IMR-90 (cell line): ENCODE data around the gene LGI4. TPM values are rescaled to one million over a fixed set of nuclear protein-coding genes. Genes with fewer than 3 reads are reported as not detected.

Experiments
- ATAC-seq: fragments of 200-7000 bp; cut with Tn5 transposase; 2 replicates; pipeline ENCODE4 v1.9.1; 2020; ENCODE audit warnings: low read depth, mild to moderate bottlenecking, moderate library complexity
- BruUV-seq: library from RNA; stranded (reverse); fragments of 400-500 nt; replicated peaks from 2 replicates; lab custom pipeline; 2021; lab: Mats Ljungman, UMichigan
- CTCF ChIA-PET: fragments of 300-600 bp; formaldehyde crosslinking; extraction: SDS; loops from one replicate; lab custom pipeline; 2021; ENCODE audit warnings: antibody characterized with exemption; lab: Yijun Ruan, JAX
- POLR2A ChIA-PET: fragments of 300-600 bp; sonication (Branson Sonifier 250); formaldehyde crosslinking; loops from one replicate; lab custom pipeline; 2022; ENCODE audit warnings: antibody characterized with exemption; ENCODE audit not compliant: unreplicated experiment; lab: Charles Lee
- DNase-seq: peaks from one replicate; pipeline ENCODE4 v3.0.0; 2013
- H2AFZ ChIP-seq: replicated peaks from 2 replicates; pipeline ENCODE3; 2013; ENCODE audit warnings: low read length, mild to moderate bottlenecking; ENCODE audit not compliant: poor library complexity
- H2AK5ac ChIP-seq: 2 replicates; pipeline ENCODE4 v1.6.1; 2013; ENCODE audit warnings: low read depth, low read length, inconsistent platforms
- H2AK9ac ChIP-seq: replicated peaks from 2 replicates; pipeline ENCODE3; 2013; ENCODE audit warnings: mild to moderate bottlenecking, low read depth, low read length, moderate library complexity; ENCODE audit not compliant: poor library complexity
- H2BK120ac ChIP-seq: 2 replicates; pipeline ENCODE4 v1.6.1; 2013; ENCODE audit warnings: low read depth, low read length, inconsistent platforms
- H2BK15ac ChIP-seq: 3 replicates; pipeline ENCODE4 v1.6.1; 2013; ENCODE audit warnings: low read depth, low read length, inconsistent platforms
- H2BK20ac ChIP-seq: 2 replicates; pipeline ENCODE4 v1.6.1; 2013; ENCODE audit warnings: low read depth, mild to moderate bottlenecking, inconsistent platforms, low read length, moderate library complexity
- H2BK5ac ChIP-seq: 2 replicates; pipeline ENCODE4 v1.6.1; 2013; ENCODE audit warnings: mild to moderate bottlenecking, low read depth, low read length, inconsistent platforms; ENCODE audit not compliant: poor library complexity, severe bottlenecking
- H3K14ac ChIP-seq: replicated peaks from 2 replicates; pipeline ENCODE4 v1.6.1; 2013; ENCODE audit warnings: low read depth, low read length, inconsistent platforms
- H3K18ac ChIP-seq: 2 replicates; pipeline ENCODE4 v1.6.1; 2013; ENCODE audit warnings: low read depth, low read length, control low read depth
- H3K23ac ChIP-seq: 2 replicates; pipeline ENCODE4 v1.6.1; 2013; ENCODE audit warnings: low read depth, low read length, inconsistent platforms
- H3K27ac ChIP-seq: 2 replicates; pipeline ENCODE4 v1.5.1; 2013; ENCODE audit warnings: mild to moderate bottlenecking, control low read depth, low read length; ENCODE audit not compliant: insufficient read depth
- H3K27me3 ChIP-seq: 2 replicates; pipeline ENCODE4 v1.6.1; 2013; ENCODE audit warnings: low read length; ENCODE audit not compliant: control insufficient read depth, insufficient read depth
- H3K36me3 ChIP-seq: 2 replicates; pipeline ENCODE4 v1.6.1; 2013; ENCODE audit warnings: low read length, mixed read lengths; ENCODE audit not compliant: control insufficient read depth, insufficient read depth
- H3K4ac ChIP-seq: 2 replicates; pipeline ENCODE4 v1.6.1; 2013; ENCODE audit warnings: low read depth, low read length, inconsistent platforms
- H3K4me1 ChIP-seq: 2 replicates; pipeline ENCODE4 v1.6.1; 2013; ENCODE audit warnings: low read length, mixed read lengths; ENCODE audit not compliant: control insufficient read depth, insufficient read depth
- H3K4me2 ChIP-seq: 2 replicates; pipeline ENCODE4 v1.6.1; 2013; ENCODE audit warnings: low read depth, mild to moderate bottlenecking, control low read depth, low read length, moderate library complexity
- H3K4me3 ChIP-seq: 2 replicates; pipeline ENCODE4 v1.5.1; 2013; ENCODE audit warnings: low read depth, mild to moderate bottlenecking, control low read depth, low read length, moderate library complexity; ENCODE audit not compliant: insufficient read depth
- H3K56ac ChIP-seq: 2 replicates; pipeline ENCODE4 v1.6.1; 2013; ENCODE audit warnings: low read length, inconsistent platforms; ENCODE audit not compliant: insufficient read depth; ENCODE audit errors: extremely low read depth
- H3K79me1 ChIP-seq, 2 experiments: 2 replicates each; pipeline ENCODE4 v1.6.1; 2013; ENCODE audit warnings: low read length in 2 of 2, inconsistent platforms in 1 of 2, low read depth in 1 of 2
- H3K9ac ChIP-seq: 2 replicates; pipeline ENCODE4 v1.6.1; 2013; ENCODE audit warnings: low read depth, low read length, control low read depth
- H3K9me1 ChIP-seq: 2 replicates; pipeline ENCODE4 v1.6.1; 2013; ENCODE audit warnings: low read length, inconsistent platforms; ENCODE audit not compliant: insufficient read depth
- H3K9me3 ChIP-seq: 2 replicates; pipeline ENCODE4 v1.6.1; 2013; ENCODE audit warnings: low read length; ENCODE audit not compliant: control insufficient read depth, insufficient read depth
- H4K20me1 ChIP-seq: 2 replicates; pipeline ENCODE4 v1.6.1; 2013; ENCODE audit warnings: low read length, inconsistent platforms; ENCODE audit not compliant: insufficient read depth
- H4K5ac ChIP-seq: 2 replicates; pipeline ENCODE4 v1.6.1; 2013; ENCODE audit warnings: mild to moderate bottlenecking, low read depth, low read length, control low read depth
- H4K8ac ChIP-seq, 2 experiments: 2 replicates each; pipeline ENCODE4 v1.6.1; 2013; ENCODE audit warnings: low read depth in 2 of 2, low read length in 2 of 2, control low read depth in 1 of 2, inconsistent platforms in 1 of 2
- H4K91ac ChIP-seq: 2 replicates; pipeline ENCODE4 v1.6.1; 2013; ENCODE audit warnings: low read depth, low read length, inconsistent platforms; ENCODE audit not compliant: insufficient read depth
- CHD1 ChIP-seq: IDR thresholded peaks from 2 replicates; pipeline ENCODE4 v1.6.1; 2012; ENCODE audit warnings: low read depth, low read length, improper control_type of control experiment
- ELK1 ChIP-seq: fragments of 150-350 bp; IDR thresholded peaks from 2 replicates; pipeline ENCODE4 v1.6.1; 2016; ENCODE audit warnings: low read depth, mild to moderate bottlenecking, low read length, moderate library complexity, borderline replicate concordance
- RFX5 ChIP-seq: IDR thresholded peaks from 2 replicates; pipeline ENCODE4 v1.8.0; 2012; ENCODE audit warnings: low read depth, mild to moderate bottlenecking, low read length, moderate library complexity
- SMC3 ChIP-seq: fragments of 150-350 bp; IDR thresholded peaks from 2 replicates; pipeline ENCODE4 v1.6.1; 2016; ENCODE audit warnings: low read depth, mild to moderate bottlenecking, antibody characterized with exemption, low read length, moderate library complexity
- WGBS, 2 experiments: methylation state at CpG; one replicate each; pipeline versions ENCODE4 v1.1.5 to v1.1.7; 2013; ENCODE audit warnings: missing lambda C conversion rate in 2 of 2; ENCODE audit not compliant: insufficient read length in 1 of 2; ENCODE audit errors: extremely low coverage in 2 of 2; 5-methylcytosine and 5-hydroxymethylcytosine counted together
- dilution Hi-C: fragments of 300-500 bp; cut with HindIII; formaldehyde crosslinking; loops from one replicate; pipeline ENCODE4 v1.14.3; 2018; ENCODE audit warnings: low sequenced_read_pairs; ENCODE audit not compliant: unreplicated experiment
- in situ Hi-C: fragments of 300-500 bp; cut with MboI; formaldehyde crosslinking; loops from 3 replicates; pipeline ENCODE4 v1.14.3; 2019; ENCODE audit warnings: low sequenced_read_pairs, inconsistent platforms, mixed read lengths
- intact Hi-C: fragments of 100-400 bp; cut with micrococcal nuclease; formaldehyde crosslinking; loops from 2 replicates; pipeline ENCODE4 v1.10.0; 2022
- polyA plus RNA-seq, 3 experiments: library from polyadenylated mRNA; depleted of rRNA; stranded (reverse); fragments of >200 nt; gene quantifications; 2 replicates each; pipeline ENCODE4 v1.2.3, GENCODE V29; 2012; ENCODE audit warnings: low replicate concordance in 1 of 3
- total RNA-seq: library from RNA; depleted of rRNA; stranded (reverse); fragments of >200 nt; gene quantifications from 2 replicates; pipeline ENCODE4 v1.2.3, GENCODE V29; 2012
- TF ChIP-seq, protein P1 (sequence below): conservative IDR thresholded peaks from 2 replicates; pipeline ENCODE4 v1.5.1; 2012; ENCODE audit warnings: mild to moderate bottlenecking, low read depth, low read length, improper control_type of control experiment

The LGI4 gene
- total and polyA plus RNA-seq, 2 of the 4 experiments (the other 2 are of a cell fraction): 0.10 TPM; not detected in 1

DNA sequence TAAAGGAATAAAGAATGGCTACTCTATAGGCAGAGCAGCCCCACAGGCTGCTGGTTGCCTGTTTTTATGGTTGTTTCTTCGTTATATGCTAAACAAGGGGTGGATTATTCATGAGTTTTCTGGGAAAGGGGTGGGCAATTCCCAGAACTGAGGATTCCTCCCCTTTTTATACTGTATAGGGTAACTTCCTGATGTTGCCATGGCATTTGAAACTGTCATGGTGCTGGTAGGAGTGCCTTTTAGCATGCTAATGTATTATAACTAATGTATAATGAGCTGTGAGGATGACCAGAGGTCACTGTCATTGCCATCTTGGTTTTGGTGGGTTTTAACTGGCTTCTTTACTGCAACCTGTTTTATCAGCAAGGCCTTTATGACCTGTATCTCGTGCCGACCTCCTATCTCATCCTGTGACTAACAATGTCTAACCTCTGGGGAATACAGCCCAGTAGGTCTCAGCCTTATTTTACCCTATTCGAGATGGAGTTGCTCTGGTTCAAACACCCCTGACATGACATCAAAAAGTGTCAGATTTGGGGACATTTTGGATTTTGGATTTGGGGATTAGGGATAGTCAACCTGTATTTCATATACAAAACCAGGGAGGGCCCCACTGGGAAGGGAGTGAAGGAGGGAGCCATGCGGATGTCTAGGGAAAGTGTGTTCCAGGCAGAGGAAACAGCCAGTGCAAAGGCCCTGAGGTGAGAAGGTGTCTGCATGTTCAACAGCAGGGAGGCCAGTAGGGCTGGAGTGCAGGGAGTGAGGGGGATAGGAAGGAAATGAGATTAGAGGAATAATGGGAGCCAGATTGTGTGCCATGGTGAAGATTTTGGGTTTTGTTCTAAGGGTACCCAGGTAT, 30.6 kb upstream of the LGI4 start (continued):
- TF ChIP-seq, protein P1, sequence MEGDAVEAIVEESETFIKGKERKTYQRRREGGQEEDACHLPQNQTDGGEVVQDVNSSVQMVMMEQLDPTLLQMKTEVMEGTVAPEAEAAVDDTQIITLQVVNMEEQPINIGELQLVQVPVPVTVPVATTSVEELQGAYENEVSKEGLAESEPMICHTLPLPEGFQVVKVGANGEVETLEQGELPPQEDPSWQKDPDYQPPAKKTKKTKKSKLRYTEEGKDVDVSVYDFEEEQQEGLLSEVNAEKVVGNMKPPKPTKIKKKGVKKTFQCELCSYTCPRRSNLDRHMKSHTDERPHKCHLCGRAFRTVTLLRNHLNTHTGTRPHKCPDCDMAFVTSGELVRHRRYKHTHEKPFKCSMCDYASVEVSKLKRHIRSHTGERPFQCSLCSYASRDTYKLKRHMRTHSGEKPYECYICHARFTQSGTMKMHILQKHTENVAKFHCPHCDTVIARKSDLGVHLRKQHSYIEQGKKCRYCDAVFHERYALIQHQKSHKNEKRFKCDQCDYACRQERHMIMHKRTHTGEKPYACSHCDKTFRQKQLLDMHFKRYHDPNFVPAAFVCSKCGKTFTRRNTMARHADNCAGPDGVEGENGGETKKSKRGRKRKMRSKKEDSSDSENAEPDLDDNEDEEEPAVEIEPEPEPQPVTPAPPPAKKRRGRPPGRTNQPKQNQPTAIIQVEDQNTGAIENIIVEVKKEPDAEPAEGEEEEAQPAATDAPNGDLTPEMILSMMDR: no peak
- no peak for TF ChIP-seq SMC3

- intact Hi-C loops (no loop called here), in situ Hi-C loops (no loop called here), dilution Hi-C loops (no loop called here)
- TF ChIP-seq CHD1: no peak
- TF ChIP-seq, protein P1: no peak
- TF ChIP-seq RFX5: no peak
- no peak for TF ChIP-seq ELK1
- no peak overlapping the region for H2AFZ ChIP-seq
- no peak overlapping the region for H2BK5ac ChIP-seq
- H2AK9ac ChIP-seq: no peak overlapping the region
- no peak overlapping the region for H3K18ac ChIP-seq
- H2BK20ac ChIP-seq: no peak overlapping the region
- H3K9me3 ChIP-seq: peaks cover 30% of the 10 kb centered on the region
- peaks cover 58% of the 10 kb centered on the region for H3K36me3 ChIP-seq
- no peaks in the 10 kb centered on the region for H4K20me1 ChIP-seq
- no peak overlapping the region for H3K9ac ChIP-seq
- H2AK5ac ChIP-seq: no peak overlapping the region
- BruUV-seq: no TSS peak
- no peak for DNase-seq
- no peak for ATAC-seq
- H3K14ac ChIP-seq: no peak overlapping the region
- ChIA-PET POLR2A (no interaction called here), CTCF (no interaction called here)
- H3K27me3 ChIP-seq: no peaks in the 10 kb centered on the region
- no peak overlapping the region for H4K8ac ChIP-seq
- H2BK15ac ChIP-seq: no peak overlapping the region
- no peaks in the 10 kb centered on the region for H3K4me1 ChIP-seq
- H3K4ac ChIP-seq: no peak overlapping the region
- H3K4me3 ChIP-seq: no peak overlapping the region
- WGBS, 2 experiments: 86% methylated on average over 1 of the region's 2 CpGs; no CpG with 5 or more reads in 1 of the 2 experiments
- no peak overlapping the region for H4K5ac ChIP-seq
- H3K79me1 ChIP-seq: peaks cover 5% of the 10 kb centered on the region in 2 experiments; a peak in 3 of 4 replicates
- H3K56ac ChIP-seq: no peak overlapping the region
- no peaks in the 10 kb centered on the region for H3K9me1 ChIP-seq
- H3K4me2 ChIP-seq: no peak overlapping the region
- H3K23ac ChIP-seq: no peak overlapping the region
- H3K27ac ChIP-seq: no peak overlapping the region
- H4K91ac ChIP-seq: no peak overlapping the region
- H2BK120ac ChIP-seq: no peak overlapping the region
Observed at GRCh38 chr19:35164418-35164817, 29.6 kb upstream of the LGI4 start.
